GM23338 (cell line): ENCODE data around the gene OR10K1.

Experiments
- CREB1 ChIP-seq: fragments of 250-450 bp; sonication (Bioruptor Pico); IDR thresholded peaks from 2 replicates; pipeline ENCODE4 v1.5.0; 2020; ENCODE audit warnings: low read depth, mild to moderate bottlenecking, moderate library complexity
- ETS1 ChIP-seq: IDR thresholded peaks from 2 replicates; pipeline ENCODE4 v1.6.1; 2016; ENCODE audit warnings: antibody characterized with exemption
- EZH2 ChIP-seq: fragments of 200-600 bp; sonication (generic); IDR thresholded peaks from one replicate; pipeline ENCODE4 v1.8.0; 2017; ENCODE audit warnings: antibody characterized with exemption, mild to moderate bottlenecking, low read depth; ENCODE audit not compliant: unreplicated experiment
- EZH2phosphoT487 ChIP-seq: fragments of 200-600 bp; sonication (generic); IDR thresholded peaks from one replicate; pipeline ENCODE4 v1.8.1; 2018; ENCODE audit warnings: antibody characterized with exemption; ENCODE audit not compliant: unreplicated experiment
- JUNB ChIP-seq: IDR thresholded peaks from one replicate; pipeline ENCODE4 v1.6.1; 2016; ENCODE audit warnings: antibody characterized with exemption; ENCODE audit not compliant: unreplicated experiment
- NANOG ChIP-seq: IDR thresholded peaks from 2 replicates; pipeline ENCODE4 v1.6.1; 2016; ENCODE audit warnings: antibody characterized with exemption, borderline replicate concordance
- POLR2AphosphoS5 ChIP-seq: IDR thresholded peaks from 2 replicates; pipeline ENCODE4 v1.6.1; 2016; ENCODE audit warnings: antibody characterized with exemption, low read depth
- REST ChIP-seq: IDR thresholded peaks from one replicate; pipeline ENCODE4 v1.6.1; 2018; ENCODE audit warnings: antibody characterized with exemption; ENCODE audit not compliant: unreplicated experiment
- STAT1 ChIP-seq: IDR thresholded peaks from one replicate; pipeline ENCODE4 v1.6.1; 2016; ENCODE audit warnings: antibody characterized with exemption; ENCODE audit not compliant: unreplicated experiment
- ZNF114 ChIP-seq: fragments of 250-450 bp; sonication (Bioruptor Pico); IDR thresholded peaks from 2 replicates; pipeline ENCODE4 v1.5.0; 2020; ENCODE audit warnings: mild to moderate bottlenecking, moderate library complexity
- ZNF331 ChIP-seq: fragments of 250-450 bp; sonication (Bioruptor Pico); IDR thresholded peaks from 2 replicates; pipeline ENCODE4 v1.5.0; 2020; ENCODE audit warnings: low read depth, mild to moderate bottlenecking, moderate library complexity
- TF ChIP-seq, protein P1 (sequence below), 2 experiments: fragments of 200-600 bp in 1 of 2; sonication (generic) in 1 of 2; conservative IDR thresholded peaks; 2 replicates each; pipeline versions ENCODE4 v1.5.1 to v1.6.1; 2016 to 2017; ENCODE audit warnings: antibody characterized with exemption in 2 of 2, low read depth in 2 of 2, mild to moderate bottlenecking in 2 of 2, moderate library complexity in 1 of 2

- TF ChIP-seq, protein P1, sequence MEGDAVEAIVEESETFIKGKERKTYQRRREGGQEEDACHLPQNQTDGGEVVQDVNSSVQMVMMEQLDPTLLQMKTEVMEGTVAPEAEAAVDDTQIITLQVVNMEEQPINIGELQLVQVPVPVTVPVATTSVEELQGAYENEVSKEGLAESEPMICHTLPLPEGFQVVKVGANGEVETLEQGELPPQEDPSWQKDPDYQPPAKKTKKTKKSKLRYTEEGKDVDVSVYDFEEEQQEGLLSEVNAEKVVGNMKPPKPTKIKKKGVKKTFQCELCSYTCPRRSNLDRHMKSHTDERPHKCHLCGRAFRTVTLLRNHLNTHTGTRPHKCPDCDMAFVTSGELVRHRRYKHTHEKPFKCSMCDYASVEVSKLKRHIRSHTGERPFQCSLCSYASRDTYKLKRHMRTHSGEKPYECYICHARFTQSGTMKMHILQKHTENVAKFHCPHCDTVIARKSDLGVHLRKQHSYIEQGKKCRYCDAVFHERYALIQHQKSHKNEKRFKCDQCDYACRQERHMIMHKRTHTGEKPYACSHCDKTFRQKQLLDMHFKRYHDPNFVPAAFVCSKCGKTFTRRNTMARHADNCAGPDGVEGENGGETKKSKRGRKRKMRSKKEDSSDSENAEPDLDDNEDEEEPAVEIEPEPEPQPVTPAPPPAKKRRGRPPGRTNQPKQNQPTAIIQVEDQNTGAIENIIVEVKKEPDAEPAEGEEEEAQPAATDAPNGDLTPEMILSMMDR (conservative IDR thresholded peaks at IDR 0.05; ENCODE audit: low read depth in 2 of 2), result no peak
- no peak for TF ChIP-seq JUNB
- TF ChIP-seq EZH2, result no peak
- no peak for TF ChIP-seq NANOG
- TF ChIP-seq POLR2AphosphoS5, result no peak
- TF ChIP-seq REST, result no peak
- no peak for TF ChIP-seq CREB1
- no peak for TF ChIP-seq EZH2phosphoT487
- no peak for TF ChIP-seq STAT1
- no peak for TF ChIP-seq ZNF114 (CRISPR knock-in tag)
- TF ChIP-seq ZNF331 (CRISPR knock-in tag), result no peak
- no peak for TF ChIP-seq ETS1
These were observed 23.8 kb downstream of the OR10K1 start for GRCh38 chr1:158485455-158485854.
